HG03442 (cell line): Measurements from ENCODE around the gene F5.

Experiments used
- ATAC-seq: cut with Tn5 transposase; IDR thresholded peaks from one replicate; pipeline ENCODE4 v1.9.1; 2021; ENCODE audit warnings: mild to moderate bottlenecking, moderate library complexity; ENCODE audit not compliant: unreplicated experiment

The F5 gene

DNA sequence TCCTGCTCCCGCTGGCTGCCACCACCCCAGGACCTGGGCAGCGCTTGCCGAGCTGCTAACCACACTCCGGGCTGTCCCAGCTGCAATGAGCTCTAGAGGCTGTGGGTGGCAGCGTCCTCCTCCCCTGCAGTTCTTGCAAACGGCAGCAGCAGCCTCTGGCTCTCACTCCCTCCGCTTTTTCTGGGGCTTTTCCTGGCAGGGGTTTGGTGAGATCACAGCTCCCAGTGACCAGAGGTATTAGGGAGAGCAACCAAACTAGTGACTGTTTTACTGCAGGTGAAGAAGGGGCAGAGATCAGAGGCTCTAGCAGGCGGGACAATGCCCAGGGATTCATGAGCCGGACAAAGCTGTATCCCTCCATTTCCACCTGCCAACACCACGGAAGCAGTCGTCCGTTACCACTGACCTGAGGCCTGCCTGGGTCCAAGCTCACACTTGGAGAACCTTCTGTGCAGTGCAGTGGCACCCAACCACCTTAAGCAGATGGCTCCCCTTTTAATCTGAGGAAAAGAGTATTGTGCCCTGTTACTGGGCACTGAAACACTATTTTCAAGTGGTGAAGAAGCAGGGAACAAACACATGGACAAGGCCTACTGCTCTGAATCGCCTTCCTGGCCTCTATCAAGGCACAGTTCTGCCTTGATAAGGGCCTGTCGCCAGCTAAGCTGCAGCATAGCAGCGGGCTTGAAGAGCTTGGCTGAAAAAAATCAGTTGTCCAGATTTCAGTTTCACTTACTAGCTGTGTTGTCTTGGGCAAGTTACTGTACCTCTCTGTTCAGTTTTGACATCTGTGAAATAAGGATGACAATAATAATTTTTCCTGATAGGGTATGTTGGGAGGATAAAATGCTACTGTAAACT is at the start of gene F5:
Gene F5 (minus strand): TSS at position 87 of the 861 bp plus-strand sequence. CDS start 95 bp downstream, outside the sequence.
- ATAC-seq = peak; percentile 98

DNA sequence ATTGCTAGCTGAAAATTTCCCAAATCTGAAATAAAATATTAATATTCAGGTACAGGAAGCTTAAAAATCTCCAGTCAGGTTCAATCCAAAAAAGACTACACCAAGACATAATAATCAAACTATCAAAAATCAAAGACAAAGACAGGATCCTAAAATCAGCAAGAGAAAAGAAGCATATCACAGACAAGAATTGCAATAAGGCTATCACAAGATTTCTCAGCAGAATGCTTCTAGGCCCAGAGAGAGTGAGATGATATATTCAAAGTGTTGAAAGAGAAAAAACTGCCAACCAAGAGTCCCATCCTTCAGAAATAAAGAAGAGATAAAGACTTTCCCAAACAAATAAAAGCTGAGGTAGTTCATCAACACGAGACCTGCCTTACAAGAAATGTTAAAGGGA is 48.6 kb upstream of the F5 start:
- no peak for ATAC-seq

DNA sequence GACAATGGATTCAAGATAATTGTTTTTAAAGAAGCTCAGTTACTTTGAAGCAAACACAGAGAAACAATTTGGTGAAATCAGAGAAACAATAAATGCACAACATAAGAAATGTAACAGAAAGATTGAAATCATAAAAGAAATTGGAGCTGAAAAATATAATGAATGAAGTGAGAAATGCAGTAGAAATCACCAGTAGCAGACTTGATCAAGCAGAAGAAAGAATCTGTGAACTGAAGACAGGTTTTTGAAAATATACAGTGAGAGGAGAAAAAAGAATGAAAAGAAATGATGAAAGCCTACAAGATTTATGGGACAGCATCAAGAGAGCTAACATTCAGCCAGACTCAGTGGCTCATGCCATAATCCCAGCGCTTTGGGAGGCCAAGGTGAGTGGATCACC is 47.9 kb upstream of the F5 start:
- no peak for ATAC-seq

DNA sequence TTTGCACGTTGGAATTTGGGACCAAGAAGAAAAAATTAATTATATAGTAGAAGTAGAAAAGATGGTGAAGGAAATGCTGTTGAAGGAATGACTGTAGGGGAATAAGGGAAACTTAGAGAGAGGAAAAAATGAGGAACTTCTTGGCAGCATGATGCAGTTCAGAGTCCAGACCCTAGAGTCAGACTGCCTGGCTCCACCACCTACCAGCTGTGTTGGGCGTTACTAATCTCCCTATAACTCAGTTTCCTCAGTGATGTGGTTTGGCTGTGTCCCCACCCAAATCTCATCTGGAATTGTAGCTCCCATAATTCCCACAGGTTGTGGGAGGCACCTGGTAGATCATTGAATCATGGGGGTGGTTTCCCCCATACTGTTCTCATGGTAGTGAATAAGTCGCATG is 45.0 kb upstream of the F5 start:
- no peak for ATAC-seq

DNA sequence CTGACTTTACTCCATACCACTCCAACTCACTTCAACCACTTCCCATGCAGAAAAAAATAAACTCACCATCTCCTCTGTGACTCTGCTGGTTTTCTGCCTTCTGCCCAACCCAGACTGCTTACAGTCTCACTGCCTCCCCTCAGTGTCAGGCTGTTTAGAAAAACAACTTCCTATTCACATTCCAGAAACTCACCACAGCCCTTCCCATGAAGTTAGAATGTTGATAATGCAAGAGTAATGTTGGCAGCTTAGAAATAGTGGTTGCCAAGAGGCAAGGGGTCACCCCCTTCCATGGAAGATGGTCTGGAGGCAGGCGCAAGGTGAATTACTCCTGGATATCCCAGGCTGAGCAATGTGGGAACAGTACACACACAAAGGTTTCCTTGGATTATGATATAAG is 43.7 kb upstream of the F5 start, which contains the start of gene SELP:
Gene SELP (minus strand): TSS at position 119 of the 400 bp plus-strand sequence. CDS start 50 bp downstream, at position 69.
- ATAC-seq = no peak

DNA sequence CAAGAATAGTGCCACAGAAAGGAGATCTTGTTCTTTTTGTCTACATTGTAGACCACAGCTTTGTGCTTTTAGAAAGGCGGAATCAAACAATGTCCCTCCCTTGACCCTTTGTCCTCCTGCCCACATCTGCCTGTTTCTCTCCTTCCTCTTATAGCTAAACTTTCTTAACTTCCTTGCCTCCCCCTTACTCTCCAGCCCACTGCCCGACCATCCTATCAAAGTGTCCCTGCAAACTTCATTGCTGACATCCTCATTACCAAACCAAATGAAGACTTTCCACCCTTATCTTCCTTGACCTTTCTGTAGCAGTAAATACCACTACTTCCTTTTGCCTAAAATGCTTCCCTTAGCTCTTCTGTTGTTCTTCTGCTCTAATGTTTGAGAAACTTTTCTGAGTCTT is 38.6 kb upstream of the F5 start:
- ATAC-seq = no peak

DNA sequence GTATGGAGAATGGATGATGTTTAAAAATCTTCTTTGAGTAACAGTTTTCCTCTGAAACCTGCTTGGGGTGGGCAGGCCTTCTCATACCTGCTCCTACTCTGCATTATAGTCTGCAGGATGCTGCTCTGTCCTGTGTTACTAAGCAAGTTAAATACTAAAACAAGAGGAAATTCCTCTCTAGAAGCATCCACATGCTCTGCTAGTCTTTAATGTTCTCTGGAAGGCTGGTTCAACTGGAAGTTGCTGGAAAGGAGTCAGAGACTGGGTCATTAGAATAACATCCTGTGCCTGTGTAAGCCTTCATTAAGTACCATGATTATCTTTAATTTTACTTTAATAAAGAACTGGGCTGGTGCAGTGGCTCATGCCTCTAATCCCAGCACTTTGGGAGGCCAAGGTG is 37.8 kb upstream of the F5 start:
- ATAC-seq = no peak

DNA sequence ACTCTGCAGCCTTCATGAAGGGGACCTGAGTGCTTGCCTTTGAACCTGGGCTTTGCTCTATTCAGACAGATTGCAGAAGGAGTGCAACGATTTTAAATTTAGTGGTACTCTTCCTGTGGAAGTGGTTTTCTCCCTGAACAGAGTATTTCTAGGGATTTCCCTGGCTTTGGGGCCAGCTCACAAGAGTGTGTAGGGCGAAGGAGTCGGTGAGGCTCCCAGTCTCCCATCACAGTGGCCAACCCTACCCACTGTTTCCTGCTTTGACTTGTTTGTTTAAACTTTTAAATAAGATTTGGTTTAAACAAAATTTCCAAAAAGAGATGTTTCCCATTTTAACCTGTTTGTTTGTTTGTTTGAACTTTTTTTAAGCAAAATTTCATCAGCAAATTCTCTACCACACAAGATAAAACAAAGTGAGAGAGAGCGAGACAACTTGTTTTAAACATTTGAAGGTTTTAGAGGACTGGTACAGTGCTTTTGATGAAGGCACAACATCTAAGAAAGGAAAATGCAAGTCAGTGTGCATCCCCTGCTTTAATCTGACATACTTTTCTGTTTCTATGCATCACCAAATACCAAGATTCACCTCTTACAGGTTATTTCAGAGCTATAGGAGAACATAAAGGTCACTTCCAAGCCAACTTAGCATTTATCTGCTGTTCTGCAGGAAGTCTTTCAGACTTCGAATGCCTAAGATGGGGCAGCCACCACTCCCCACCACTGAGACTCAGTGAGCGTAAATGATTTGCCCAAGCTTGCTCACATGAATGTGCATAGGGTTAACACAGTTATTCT is 37.0 kb upstream of the F5 start:
- ATAC-seq = no peak

DNA sequence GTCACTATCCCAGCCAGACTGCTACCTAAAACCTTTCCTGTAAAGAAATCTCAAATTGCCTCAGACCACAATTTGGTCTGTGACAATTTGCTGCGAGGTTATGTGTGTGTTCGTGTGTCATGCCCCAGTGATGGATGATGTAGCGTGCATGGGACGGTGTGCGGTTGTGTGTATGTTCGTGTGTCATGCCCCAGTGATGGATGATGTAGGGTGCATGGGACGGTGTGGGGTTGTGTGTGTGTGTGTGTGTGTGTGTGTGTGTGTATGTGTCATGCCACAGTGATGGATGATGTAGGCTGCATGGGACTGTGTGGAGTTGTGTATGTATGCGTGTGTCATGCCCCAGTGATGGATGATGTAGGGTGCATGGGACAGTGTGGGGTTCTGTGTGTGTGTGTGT is 34.3 kb upstream of the F5 start:
- ATAC-seq = no peak

DNA sequence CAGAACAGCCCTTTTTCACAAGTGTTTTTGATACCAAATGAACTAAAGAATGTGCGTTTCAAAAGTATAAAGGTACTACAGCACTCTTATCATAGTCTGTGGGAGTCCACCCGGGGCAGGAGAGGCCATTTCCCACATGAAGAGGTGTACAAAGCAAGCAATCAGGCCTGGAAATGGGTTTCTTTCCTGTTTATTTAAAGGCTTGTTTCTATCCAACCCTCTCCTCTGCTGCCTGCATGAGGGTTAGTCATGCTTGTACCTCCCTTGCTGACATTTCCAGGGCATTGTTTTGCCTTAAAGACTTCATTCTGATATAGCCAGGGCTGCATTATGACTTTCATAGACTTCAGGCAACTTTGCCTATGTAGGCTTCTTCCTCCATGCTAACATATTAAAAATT is 32.1 kb upstream of the F5 start:
- no peak for ATAC-seq

DNA sequence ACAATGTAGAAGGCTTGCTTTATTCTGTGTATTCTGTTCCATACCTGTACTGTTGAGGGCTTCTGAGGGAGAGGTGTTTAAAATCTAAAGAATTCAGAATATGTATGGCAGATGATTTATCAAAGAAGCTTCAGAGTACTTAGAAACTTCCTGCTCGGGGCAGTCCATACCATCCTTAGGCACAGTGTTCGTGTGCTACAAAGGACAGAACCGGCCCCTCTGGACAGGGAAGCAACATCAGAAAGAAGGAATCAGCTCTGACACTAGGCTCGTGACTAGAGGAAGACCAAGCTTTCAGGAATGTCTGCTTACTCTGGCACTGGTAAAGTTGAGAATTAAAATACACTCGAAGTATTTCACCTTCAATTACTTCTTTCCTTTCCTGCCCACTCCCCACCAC is 29.5 kb upstream of the F5 start:
- no peak for ATAC-seq

DNA sequence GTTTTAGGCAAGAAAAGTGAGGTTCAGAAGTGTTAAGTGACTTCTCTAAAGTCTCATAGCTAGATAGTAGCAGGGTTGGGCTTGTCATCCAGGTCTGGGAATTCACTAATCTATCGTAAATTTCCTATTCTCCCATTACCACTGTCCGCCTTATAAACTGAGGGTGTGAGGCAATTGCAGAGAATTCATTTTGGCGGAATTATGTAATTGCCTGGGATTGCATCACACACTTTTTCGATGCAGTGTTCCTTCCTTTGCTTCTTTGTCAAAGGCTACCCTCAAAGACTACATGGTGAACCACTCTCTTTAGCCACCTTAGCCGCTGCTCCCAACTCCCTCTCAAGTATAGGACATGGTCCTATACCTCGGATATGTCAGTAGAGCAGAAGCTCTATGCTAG is 24.6 kb upstream of the F5 start:
- ATAC-seq = no peak

DNA sequence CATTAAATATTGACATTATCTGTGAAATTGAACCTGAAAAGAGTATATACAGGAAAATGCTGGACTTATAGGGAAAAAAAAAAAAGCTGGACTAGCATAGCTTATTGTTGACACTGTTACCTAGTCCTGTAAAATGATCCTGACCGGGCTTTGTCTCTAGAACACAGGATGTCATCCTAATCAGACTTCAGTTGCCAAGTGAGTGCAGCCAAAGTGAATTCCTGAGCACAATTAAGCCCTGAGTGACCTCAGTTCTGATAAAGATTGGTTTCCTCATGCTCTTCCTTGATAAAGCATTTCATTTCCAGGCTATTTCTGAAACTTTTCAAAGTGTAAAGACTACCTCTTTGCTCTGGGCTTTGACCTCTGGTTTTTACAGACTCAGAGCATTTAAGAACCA is 23.8 kb upstream of the F5 start:
- ATAC-seq = no peak

DNA sequence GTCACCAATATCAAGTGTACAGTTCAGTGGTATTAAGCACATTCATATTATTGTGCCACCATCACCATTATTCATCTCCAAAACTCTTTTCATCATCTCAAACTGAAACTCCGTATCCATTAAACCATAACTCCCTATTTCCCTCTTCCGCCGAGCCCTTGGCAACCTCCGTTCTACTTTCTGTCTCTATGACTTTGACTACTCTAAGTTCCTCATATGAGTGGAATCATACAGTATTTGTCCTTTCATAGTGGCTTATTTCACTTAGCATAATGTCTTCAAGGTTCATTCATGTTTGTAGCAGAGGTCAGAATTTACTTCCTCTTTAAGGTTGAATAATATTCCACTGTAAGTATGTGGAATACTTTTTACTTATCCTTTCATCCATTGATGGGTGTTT is 21.9 kb upstream of the F5 start:
- ATAC-seq = no peak

DNA sequence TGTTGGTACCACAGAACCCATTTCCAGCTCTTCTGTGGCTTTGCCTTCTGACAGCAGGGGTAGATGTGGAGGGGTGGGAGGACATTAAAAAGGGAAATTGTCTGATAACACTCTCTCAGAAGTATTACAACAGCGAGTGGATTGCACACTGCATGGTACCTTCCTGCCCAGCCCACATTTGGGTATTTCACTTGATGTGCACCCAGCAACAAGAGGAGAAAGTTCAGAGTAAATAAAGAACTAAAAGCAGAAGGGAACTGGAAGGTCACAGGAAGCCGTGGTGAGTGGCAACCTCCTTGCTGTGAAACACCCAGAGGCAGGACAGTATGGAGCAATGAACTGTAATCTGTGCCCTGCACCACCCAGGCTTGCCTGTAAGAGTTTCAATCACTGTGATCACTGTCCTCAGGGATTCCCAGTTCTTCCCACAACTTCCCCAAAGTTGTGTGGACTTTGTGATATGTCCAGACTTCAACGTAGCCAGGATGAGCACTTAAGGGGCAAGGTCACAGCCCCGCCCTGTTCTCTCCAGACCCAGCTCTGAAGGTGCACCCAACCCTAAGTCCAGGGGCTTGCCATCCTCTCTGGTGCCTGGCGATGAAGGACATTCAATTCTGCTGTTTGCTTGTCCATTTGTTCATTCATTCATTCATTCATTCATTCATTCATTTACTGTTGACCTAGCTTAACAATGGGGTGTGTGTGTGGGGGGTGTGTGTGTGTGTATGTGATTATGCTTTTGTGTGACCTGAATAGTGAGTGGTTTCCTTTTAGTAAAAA is 18.7 kb upstream of the F5 start:
- peak; percentile 54 for ATAC-seq

DNA sequence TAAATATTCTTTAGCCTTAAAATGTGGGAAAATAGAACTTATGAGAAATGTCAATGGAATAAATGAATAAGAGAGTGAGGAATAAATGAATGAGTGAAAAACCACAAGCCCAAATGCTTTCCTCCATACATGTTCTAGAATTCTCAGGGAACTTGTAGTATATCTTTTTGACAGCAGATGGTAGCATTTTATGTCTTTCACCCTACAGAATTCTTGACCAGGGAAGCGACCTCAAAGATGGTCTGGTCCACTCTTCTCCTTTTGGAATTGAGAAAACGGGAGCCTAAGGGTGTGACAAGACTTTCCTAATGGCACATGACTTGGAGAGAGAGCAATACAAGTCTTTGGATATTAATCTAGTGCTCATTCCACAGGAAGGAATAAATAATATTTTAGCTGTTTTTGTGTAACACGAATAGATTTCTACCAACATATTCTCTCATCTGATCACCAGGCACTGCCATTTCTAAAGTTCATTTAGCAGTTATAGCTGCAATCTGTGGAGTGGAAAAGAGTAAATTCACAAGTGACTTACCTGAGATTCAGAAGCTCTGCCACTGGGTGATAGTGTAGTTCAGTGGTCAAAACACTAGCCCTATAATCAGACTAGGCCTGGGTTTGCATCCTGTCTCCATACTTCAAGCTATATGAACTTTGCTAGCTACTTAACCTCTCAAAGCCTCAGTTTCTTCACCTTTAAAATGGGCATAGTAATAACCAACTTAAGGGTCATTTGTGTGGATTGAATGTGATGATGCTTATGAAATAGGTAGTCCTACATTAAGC is 15.0 kb upstream of the F5 start:
- no peak for ATAC-seq

DNA sequence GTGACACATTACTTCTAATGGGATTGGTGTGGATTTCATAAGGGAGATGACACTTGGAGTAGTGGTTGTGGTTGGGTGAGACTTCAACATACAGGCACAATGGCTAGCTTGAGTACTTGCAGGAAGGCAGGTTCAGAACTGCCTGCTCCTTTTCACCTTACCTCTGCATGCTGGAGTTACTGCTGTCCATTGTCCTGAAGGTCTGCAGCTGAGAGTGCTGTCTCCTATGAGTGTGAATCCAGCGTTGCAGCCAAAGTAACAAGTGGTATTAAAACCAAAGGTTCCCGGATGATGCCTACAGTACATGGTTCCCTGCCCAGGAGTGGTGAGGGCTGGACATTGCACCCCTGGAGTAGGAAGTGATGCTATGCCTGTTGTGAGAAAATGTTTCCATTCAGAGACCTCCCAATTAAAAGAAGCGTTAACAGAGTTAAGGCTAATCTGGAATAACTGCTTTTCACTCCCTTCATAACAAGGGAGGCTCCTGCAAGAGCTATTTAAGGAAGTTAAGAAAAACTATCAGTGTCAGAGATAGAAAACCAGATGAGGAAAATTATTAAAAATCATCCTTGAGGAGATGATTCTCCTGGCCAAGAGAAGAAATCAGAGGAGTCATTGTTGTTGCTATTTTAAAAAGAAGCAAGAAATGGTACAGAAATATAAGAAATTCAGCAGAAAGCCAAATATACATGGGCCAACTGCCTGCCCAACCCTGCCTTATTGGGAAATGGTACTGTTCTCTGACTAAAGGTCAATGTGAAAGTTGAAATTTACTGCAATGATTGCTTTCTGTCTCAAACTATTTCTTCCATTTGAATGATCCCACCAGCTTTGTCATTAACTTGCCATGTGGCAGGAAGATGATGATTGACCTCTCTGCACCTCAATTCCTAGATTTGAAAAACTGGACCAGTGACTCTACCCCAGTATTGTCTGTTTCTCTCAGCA is 9.8 kb upstream of the F5 start:
- ATAC-seq = no peak

DNA sequence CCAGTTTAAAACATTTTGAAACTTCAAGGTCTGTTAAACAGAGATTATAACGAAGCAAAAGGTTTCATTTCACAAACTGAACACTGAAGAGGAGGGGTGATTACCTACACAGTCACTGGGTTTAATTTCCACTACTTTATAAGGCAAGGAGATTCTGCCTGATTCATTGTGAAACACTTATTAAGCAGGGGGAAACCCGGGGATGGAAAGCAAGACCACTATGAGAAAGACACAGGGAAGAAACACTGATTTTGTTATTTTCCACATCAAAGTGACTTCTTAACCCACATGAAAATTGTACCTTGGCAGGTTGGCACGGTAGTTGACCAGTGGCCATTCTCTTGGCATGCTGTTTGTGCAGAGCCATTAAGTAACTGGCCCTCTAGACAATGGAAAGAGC is 8.1 kb upstream of the F5 start:
- ATAC-seq = peak; percentile 76

DNA sequence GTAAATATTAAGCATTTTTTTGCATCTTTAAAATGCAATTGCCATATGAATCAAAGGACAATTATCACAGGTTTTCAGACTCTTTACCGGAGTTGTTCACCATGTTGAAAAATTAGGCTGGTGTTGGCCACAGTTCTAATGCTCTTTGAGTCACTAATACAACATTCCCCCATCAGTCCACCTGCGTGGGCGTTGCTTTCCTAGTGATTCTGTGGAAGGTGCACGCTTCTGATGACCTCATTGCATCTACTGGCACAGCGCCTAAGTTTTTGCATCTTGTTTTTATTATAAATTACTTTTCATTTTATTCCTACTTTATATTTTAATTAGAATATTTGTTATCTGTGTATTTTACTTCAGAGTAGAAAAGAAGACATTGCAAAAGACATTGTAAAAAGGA is 4.7 kb upstream of the F5 start:
- ATAC-seq = no peak
